Caki2 (cell line): ENCODE measurements around the gene CD6. TPM values are rescaled to one million over a fixed set of nuclear protein-coding genes. Genes with fewer than 3 reads are reported as not detected.

ENCODE experiments used
- DNase-seq: peaks from one replicate; pipeline ENCODE4 v3.0.0-alpha.2; 2015; ENCODE audit warnings: low read depth
- in situ Hi-C: cut with HindIII; loops from 2 replicates; pipeline ENCODE4 v1.10.0; 2016; ENCODE audit warnings: low sequenced_read_pairs, low pct_unique_long_range_greater_than_20kb, mixed read lengths
- total RNA-seq: library from RNA; depleted of rRNA; stranded (reverse); fragments of >200 nt; shearing (Covaris generic); gene quantifications from 2 replicates; pipeline ENCODE4 v1.2.3, GENCODE V29; 2014; ENCODE audit warnings: low replicate concordance

CD6 gene
- total RNA-seq, 1 experiment from 2014 or later = not detected

GRCh38 chr11:60948250-60948649 is 23.2 kb upstream of the CD6 start:
- in situ Hi-C loops = no loop called here
- no peak for DNase-seq

- DNase-seq = no peak
- in situ Hi-C loops = no loop called here
Observed at GRCh38 chr11:60950024-60950423, 21.5 kb upstream of the CD6 start.

GRCh38 chr11:60950933-60951605 is 20.4 kb upstream of the CD6 start:
- DNase-seq = no peak
- in situ Hi-C loops = no loop called here

GRCh38 chr11:60951606-60951903 is 19.9 kb upstream of the CD6 start:
- DNase-seq = no peak
- in situ Hi-C loops = no loop called here

DNA sequence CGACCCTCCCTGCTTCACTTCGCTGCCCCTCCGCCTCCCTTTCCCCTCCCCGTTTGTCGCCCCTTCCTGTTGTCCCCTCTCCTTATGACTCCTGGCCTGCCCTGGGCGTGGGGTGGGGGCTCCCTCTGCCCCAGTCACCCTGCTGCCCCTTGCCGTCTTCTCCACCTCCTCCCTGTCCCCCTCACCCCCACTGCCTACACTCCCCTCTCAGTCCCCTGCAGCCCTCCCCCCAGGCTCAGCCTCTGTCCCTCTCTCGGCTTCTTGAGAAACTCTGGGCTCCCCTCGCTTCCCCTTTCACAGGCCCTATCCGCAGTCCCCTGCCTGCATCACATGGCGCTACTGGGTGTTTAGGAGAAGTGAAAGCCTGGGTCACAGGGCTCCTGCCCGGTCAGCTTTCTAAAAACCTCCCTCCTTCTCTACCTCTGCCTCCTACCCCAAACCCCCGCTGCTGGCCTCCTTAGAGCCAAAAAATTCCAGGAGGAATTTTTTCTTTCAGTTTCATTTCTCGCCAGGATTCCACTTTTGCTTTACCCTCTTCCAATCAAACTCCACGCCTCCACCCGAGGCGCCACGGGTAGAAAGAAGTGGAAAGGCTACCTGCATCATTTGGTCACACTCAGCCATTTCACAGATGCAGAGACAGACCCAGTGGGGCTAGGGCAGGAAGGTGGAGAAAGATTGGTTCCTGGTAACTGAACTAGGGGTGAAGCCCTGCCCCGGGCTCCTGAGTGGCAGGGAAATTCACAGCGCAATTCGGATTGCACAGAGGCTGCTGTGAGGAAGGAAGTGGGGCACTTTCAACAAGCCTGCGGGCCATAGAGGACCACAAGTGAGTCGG is 19.4 kb upstream of the CD6 start, which contains the start of gene SLC15A3:
Gene SLC15A3 (minus strand): TSS at position 273 of the 838 bp plus-strand sequence. CDS start 625 bp downstream, outside the sequence.
- DNase-seq = no peak
- in situ Hi-C loops = no loop called here

DNA sequence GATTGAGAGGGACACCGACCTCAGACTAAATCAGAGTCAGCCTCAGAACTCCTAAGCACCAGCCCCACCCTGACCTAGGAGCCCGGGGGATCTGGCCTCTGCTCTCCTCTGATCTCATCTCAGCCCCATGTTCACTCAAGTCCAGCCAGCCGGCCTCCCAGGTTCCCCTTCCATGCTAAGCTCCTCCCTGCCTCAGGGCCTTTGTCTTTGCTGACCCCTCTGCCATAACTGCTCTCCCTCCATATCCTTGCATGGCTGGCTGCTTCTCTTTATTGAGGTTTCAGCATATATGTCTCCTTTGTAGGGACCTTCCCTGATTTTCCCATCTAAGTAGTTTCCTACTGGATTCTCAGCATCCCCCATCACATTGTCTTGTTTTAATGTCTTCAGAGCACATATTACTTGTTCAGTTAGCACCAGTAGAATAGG is 18.7 kb upstream of the CD6 start:
- DNase-seq = no peak
- in situ Hi-C loops = no loop called here

DNA sequence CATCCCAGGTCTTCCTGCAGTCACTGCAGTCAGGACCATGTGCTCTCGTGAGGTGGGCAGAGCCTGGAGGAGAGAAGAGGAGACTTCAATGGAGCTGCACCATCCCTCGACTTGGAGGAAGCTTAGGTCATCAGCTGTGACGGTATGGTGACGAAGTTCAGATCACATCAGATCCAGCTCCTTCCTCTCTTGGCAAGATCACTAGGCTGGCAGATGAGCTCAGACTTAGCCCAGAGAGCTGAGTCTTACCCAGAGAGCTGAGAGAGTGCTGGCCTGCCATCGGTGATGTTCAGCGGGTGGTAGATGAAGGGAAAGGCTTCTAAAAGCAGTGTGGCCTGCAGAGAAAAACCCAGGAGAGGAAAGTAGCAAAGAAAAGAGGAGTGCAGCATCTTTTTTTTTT is 17.7 kb upstream of the CD6 start:
- in situ Hi-C loops = no loop called here
- no peak for DNase-seq

- no peak for DNase-seq
- in situ Hi-C loops = no loop called here
Observed at GRCh38 chr11:60954421-60954820, 17.1 kb upstream of the CD6 start.

DNA sequence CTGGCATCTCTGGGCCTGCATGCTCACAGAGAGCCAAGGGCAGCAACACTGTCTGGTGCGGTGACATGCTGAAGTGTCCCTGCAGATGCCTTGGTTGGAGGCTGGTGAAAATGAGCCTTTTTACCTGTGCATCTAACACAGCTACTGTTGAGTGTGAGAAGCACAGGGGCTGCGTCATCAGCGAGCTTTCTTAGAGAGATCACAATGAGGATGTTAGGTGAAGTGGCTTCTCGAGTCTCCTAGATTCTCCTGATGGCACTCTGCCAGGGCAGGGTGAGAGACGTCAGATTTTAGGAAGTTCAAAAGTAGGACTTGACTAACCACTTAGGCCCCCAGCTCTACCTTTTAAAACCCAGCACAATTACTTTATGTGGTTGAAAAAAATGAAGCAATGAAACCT is 15.9 kb upstream of the CD6 start:
- in situ Hi-C loops = no loop called here
- DNase-seq = no peak

DNA sequence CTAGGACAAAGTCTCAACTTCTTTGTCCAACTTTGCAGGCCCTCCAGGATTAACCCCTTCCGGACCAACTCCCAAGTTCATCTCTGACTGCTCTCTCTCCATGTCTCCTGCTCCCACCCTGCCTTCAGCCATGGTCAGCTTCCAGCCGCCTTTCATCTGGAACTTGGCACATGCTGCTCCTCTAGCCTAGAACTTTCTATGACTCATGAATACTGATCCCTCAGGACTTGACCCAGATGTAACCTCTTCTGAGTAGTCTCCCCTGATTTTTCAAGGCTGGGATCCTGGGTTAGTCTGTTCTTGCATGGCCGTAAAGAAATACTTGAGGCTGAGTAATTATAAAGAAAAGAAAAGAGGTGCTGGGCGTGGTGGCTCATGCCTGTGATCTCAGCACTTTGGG is 14.3 kb upstream of the CD6 start:
- in situ Hi-C loops = no loop called here
- no peak for DNase-seq

- no peak for DNase-seq
Observed at GRCh38 chr11:60959431-60959830, 12.0 kb upstream of the CD6 start.

GRCh38 chr11:60960405-60960804 is 11.1 kb upstream of the CD6 start:
- in situ Hi-C loops = no loop called here

More at GRCh38 chr11:60959431-60959830, 12.0 kb upstream of the CD6 start:
- in situ Hi-C loops = no loop called here

GRCh38 chr11:60964801-60965200 is 6.7 kb upstream of the CD6 start:
- in situ Hi-C loops = no loop called here
- no peak for DNase-seq

More at GRCh38 chr11:60960405-60960804, 11.1 kb upstream of the CD6 start:
- DNase-seq = no peak

GRCh38 chr11:60966890-60967289 is 4.6 kb upstream of the CD6 start:
- DNase-seq = no peak
- in situ Hi-C loops = no loop called here

DNA sequence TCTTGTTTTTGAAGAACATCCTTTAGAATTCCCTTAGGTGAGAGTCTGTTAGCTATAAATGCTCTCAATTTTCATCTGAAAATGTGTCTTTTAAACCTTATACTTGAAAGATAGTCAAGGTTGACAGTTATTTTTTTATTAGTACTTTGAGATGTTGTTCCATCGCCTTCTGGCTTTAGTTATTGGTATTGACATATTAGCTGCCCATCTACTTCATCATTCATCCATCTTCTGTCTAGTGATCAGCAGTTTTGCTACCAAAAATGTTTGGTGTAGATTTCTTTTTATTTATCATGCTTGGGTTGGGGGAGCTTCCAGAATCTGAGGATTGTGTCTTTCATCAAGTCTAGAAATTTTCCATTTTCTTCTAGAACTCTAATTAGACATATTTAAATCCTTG is 3.3 kb upstream of the CD6 start:
- in situ Hi-C loops = no loop called here

GRCh38 chr11:60970369-60970774 is 1.1 kb upstream of the CD6 start:
- DNase-seq = no peak
- in situ Hi-C loops = no loop called here

More for the DNA sequence above, 3.3 kb upstream of the CD6 start:
- no peak for DNase-seq

GRCh38 chr11:60970890-60971289 is 590 bp upstream of the CD6 start:
- in situ Hi-C loops = no loop called here
- no peak for DNase-seq

- no peak for DNase-seq
- in situ Hi-C loops = no loop called here
Observed at GRCh38 chr11:60972182-60973030, 926 bp downstream of the CD6 start.

GRCh38 chr11:60973699-60974098 is 2.2 kb downstream of the CD6 start:
- DNase-seq = no peak
- in situ Hi-C loops = no loop called here
